Inflammatory macrophage treated with lipopolysaccharide for 4 hours (primary cell): Measurements from ENCODE around the gene ZNF121.
A peak's percentile ranks its signal among the peaks of the same experiment; 100 is the strongest.
"Not testable (repeated sequence)": the region's sequence is repeated elsewhere in the genome, so short reads cannot be mapped to it uniquely, and the experiment has no call there.

Experiments used
- DNase-seq: peaks from one replicate; pipeline ENCODE4 v3.0.0-alpha.2; 2020

Gene ZNF121

GRCh38 chr19:9584073-9584833, at the start of gene ZNF121:
Gene ZNF121, minus strand, starts transcription at chr19:9584504. Its CDS starts 16,407 bp downstream, at chr19:9568097.
- DNase-seq, result peak; percentile 83

GRCh38 chr19:9627856-9628255, 43.6 kb upstream of the ZNF121 start:
- DNase-seq, result peak; percentile 7

DNA sequence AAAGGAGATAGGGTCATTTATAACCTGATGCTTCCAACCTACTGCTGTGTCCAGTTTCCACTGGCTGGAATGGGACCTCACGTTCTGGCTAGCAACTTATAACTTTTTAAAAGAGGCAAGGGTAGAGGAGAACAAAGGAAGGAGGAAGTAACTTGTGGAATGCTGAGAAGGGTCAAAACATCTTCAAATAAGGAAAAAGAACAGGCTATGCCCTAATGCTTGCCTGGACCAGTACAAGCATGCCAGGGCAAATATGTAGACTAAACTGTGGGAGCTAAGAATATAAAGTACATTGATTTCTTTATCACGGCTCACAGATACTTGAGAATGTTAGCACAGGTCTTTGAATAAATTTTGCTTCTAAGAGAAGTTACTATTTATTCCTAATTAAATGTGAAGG, 38.2 kb upstream of the ZNF121 start:
- no peak for DNase-seq

GRCh38 chr19:9621156-9622037, 37.1 kb upstream of the ZNF121 start, which contains the start of gene ZNF561:
Gene ZNF561, minus strand, starts transcription at chr19:9621232. Its CDS starts 1,776 bp downstream, at chr19:9619456.
- DNase-seq, result peak; percentile 89

- no peak for DNase-seq
Measured at GRCh38 chr19:9620842-9621155, 36.5 kb upstream of the ZNF121 start.

DNA sequence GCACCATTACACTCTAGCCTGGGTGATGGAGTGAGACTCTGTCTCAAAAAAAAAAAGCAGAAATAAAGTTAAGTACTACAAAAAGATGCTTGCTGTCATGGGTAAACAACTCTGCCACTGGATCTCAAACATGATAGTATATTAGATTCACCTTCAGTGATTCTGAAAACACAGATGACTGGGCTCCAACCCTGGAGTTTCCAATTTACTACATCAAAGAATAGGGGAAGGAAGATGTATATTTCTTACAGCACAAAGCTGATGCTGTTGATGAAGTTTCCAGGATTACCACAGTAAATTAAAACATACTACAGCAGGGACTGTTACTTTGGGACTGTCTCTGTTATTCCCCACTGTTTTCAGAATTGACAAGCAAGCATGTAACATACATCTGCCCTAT, 31.5 kb upstream of the ZNF121 start:
- peak; percentile 16 for DNase-seq

DNA sequence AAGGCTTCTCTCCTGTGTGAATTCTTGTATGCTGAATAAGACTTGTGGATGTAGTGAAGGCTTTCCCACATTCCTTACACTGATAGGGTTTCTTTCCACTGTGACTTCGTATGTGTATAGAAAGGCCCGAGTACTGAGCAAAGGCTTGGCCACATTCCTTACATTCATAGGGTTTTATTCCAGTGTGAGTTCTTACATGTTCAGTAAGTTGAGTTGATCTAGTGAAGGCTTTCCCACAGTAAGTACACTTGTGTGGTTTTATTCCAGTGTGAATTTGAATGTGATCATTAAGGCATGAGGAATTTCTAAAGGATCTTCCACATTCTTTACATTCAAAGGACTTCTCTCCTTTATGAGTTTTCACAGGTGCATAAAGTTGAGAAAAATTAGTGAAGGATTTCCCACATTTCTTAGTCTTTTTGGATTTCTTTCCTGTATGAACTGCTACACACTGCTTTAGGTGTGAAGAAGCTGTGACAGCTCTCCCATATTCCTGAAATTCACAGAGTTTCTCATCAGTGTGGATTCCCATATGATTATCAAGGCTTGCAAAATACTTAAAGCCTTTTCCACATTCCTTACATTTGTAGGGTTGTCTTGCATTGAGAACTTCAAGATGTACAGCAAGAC, 26.3 kb upstream of the ZNF121 start:
- DNase-seq, result no peak

- no peak for DNase-seq
Measured at GRCh38 chr19:9608912-9609311, 24.6 kb upstream of the ZNF121 start.

- no peak for DNase-seq
Measured at GRCh38 chr19:9597027-9597426, 12.7 kb upstream of the ZNF121 start.

DNA sequence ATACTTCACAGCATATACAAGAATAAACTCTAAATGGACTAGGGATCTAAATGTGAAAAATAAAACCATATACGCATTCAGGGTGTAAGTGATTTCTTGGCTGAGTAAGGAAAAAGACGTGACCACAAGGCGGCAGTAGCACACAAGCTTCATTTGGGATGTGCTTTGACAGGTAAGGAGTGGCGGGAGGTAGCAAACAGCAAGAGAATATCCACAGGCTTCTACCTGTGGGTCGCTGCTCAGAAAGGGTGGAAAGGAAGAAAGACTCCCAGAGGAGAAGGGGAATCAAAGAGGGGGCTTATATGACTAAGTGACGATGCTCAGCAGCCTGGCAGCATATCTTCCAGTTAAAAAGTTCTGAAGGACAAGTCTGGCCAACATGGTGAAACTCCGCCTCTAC, 2.5 kb upstream of the ZNF121 start:
- peak; percentile 61 for DNase-seq

DNA sequence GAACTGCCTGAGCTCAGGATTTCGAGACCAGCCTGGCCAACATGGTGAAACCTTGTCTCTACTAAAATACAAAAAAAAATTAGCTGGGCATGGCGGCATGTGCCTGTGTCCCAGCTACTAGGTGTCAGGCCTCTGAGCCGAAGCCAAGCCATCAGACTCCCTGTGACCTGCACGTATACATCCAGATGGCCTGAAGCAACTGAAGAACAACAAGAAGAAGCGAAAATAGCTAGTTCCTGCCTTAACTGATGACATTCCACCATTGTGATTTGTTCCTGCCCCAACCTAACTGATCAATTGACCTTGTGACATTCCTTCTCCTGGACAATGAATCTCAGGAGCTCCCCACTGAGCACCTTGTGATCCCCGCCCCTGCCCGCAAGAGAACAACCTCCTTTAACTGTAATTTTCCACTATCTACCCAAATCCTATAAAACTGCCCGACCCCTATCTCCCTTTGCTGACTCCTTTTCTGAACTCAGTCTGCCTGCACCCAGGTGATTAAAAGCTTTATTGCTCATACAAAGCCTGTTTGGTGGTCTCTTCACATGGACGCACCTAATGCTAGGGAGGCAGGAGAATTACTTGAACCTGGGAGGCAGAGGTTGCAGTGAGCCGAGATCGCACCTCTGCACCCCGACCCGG, 2.1 kb downstream of the ZNF121 start:
- DNase-seq, result not testable (repeated sequence)

- no peak for DNase-seq
Measured at GRCh38 chr19:9580728-9581127, 3.6 kb downstream of the ZNF121 start.

GRCh38 chr19:9570255-9570654, 14.0 kb downstream of the ZNF121 start:
- DNase-seq, result no peak

DNA sequence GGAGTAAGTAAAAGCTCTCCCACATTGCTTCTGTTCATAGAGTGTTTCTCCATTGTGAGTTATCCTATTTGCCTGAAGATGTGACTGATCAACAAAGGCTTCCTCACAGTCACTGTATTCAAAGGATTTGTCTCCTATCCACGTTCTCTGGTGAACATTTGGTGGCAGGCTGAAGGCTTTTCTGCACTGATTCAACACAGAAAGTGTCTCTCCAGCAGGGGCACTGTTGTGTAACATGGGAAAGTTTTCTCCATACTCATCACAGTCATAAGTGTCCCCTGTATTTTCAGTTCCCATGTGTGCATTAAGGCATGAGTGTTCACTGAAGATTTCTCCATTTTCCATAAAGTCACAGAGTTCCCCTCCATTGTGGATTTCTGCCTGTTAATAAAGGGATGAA, 17.6 kb downstream of the ZNF121 start:
- DNase-seq, result peak; percentile 44

DNA sequence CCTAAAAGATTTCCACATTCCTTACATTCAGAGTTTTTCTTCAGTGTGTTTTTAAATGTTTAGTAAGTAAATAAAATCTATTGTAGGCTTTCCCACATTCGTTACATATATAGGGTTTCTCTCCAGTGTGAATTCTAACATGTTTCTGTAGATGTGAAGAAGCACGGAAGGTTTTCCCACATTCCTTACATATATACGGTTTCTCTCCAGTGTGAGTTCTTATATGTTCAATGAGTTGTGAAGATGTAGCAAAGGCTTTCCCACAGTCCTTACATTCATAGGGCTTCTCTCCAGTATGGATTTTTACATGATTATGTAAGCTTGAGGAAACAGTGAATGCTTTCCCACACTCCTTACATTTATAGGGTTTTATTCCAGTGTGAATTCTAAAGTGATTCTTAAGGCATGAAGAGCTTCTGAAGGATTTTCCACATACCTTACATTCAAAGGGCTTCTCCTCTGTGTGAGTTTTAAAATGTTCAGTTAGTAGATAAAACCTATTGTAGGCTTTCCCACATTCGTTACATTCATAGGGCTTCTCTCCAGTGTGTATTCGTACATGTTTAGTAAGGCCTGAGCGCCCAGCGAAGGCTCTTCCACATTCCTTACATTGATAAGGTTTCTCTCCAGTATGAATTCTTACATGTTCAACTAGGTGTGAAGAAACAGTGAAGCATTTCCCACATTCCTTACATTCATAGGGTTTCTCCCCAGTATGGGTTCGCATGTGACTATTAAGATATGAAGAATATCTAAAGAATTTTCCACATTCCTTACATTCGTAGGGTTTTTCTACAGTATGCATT, 18.2 kb downstream of the ZNF121 start:
- no peak for DNase-seq

GRCh38 chr19:9552536-9553274, 31.6 kb downstream of the ZNF121 start:
- DNase-seq, result no peak

- DNase-seq, result no peak
Measured at GRCh38 chr19:9547870-9548269, 36.4 kb downstream of the ZNF121 start.

GRCh38 chr19:9541281-9541680, 43.0 kb downstream of the ZNF121 start:
- DNase-seq, result not testable (repeated sequence)

GRCh38 chr19:9539921-9540320, 44.4 kb downstream of the ZNF121 start:
- not testable (repeated sequence) for DNase-seq

DNA sequence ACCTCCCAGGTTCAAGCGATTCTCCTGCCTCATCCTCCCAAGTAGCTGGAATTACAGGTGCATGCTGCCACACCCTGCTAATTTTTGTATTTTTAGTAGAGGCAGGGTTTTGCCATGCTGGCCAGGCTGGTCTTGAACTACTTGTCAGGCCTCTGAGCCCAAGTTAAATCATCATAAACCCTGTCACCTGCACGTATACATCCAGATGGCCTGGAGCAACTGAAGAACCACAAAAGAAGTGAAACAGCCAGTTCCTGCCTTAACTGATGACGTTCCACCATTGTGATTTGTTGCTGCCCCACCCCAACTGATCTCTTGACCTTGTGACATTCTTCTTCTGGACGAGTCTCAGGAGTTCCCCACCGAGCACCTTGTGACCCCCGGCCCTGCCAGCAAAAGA, 45.1 kb downstream of the ZNF121 start:
- DNase-seq, result not testable (repeated sequence)
